CD4-positive, alpha-beta memory T cell (primary cell): ENCODE measurements around the gene HS1BP3. TPM values are rescaled to one million over a fixed set of nuclear protein-coding genes. Genes with fewer than 3 reads are reported as not detected.
A peak's percentile ranks its signal among the peaks of the same experiment; 100 is the strongest.

Experiments
- CTCF ChIA-PET: fragments of 350-600 bp; sonication (Branson Sonifier 250); formaldehyde crosslinking; loops from one replicate; lab custom pipeline; 2021; ENCODE audit warnings: inconsistent platforms; ENCODE audit not compliant: partially characterized antibody; lab: Charles Lee
- POLR2A ChIA-PET: fragments of 350-600 bp; sonication (Branson Sonifier 250); formaldehyde crosslinking; loops from one replicate; lab custom pipeline; 2021; ENCODE audit not compliant: partially characterized antibody; lab: Charles Lee
- DNase-seq, 5 donors: peaks; one replicate each; pipeline versions ENCODE4 v3.0.0 to v3.0.0-alpha.2; 2020 to 2022; ENCODE audit warnings: mixed read lengths in 1 of 5
- H3K27ac ChIP-seq: one replicate; pipeline ENCODE4 v1.7.0; 2013; ENCODE audit warnings: low read depth, low read length
- H3K27me3 ChIP-seq: 2 replicates; pipeline ENCODE4 v1.7.0; 2013; ENCODE audit warnings: mild to moderate bottlenecking, low read length, moderate library complexity; ENCODE audit not compliant: insufficient read depth
- H3K36me3 ChIP-seq: 2 replicates; pipeline ENCODE4 v1.7.0; 2013; ENCODE audit warnings: mild to moderate bottlenecking, low read length, moderate library complexity; ENCODE audit not compliant: insufficient read depth
- H3K4me1 ChIP-seq: 2 replicates; pipeline ENCODE4 v1.7.0; 2013; ENCODE audit warnings: mild to moderate bottlenecking, low read length, moderate library complexity; ENCODE audit not compliant: insufficient read depth
- H3K4me3 ChIP-seq, 2 donors: one replicate each; pipeline ENCODE4 v1.7.0; 2013; ENCODE audit warnings: low read length in 2 of 2, mild to moderate bottlenecking in 1 of 2
- H3K9me3 ChIP-seq, 2 donors: one replicate each; pipeline ENCODE4 v1.7.0; 2013; ENCODE audit warnings: low read length in 2 of 2, control low read depth in 1 of 2; ENCODE audit not compliant: control insufficient read depth in 1 of 2
- H3K27ac Mint-ChIP-seq, 7 donors: one replicate each; pipeline ENCODE4 v1.8.0; 2020 to 2021; ENCODE audit warnings: mixed read lengths in 7 of 7, mild to moderate bottlenecking in 6 of 7, inconsistent platforms in 3 of 7, moderate library complexity in 3 of 7
- H3K27me3 Mint-ChIP-seq, 2 donors: one replicate each; pipeline ENCODE4 v1.8.0; 2020 to 2021; ENCODE audit warnings: mixed read lengths in 2 of 2
- H3K36me3 Mint-ChIP-seq, 2 donors: one replicate each; pipeline ENCODE4 v1.8.0; 2020 to 2021; ENCODE audit warnings: mixed read lengths in 2 of 2, inconsistent platforms in 1 of 2, mild to moderate bottlenecking in 1 of 2
- H3K4me1 Mint-ChIP-seq, 4 donors: one replicate each; pipeline ENCODE4 v1.8.0; 2020 to 2021; ENCODE audit warnings: mixed read lengths in 4 of 4, mild to moderate bottlenecking in 1 of 4
- H3K4me3 Mint-ChIP-seq, 8 donors: one replicate each; pipeline ENCODE4 v1.8.0; 2020 to 2021; ENCODE audit warnings: mixed read lengths in 8 of 8, mild to moderate bottlenecking in 7 of 8, moderate library complexity in 6 of 8, inconsistent platforms in 3 of 8
- H3K9me3 Mint-ChIP-seq, 8 donors: one replicate each; pipeline ENCODE4 v1.8.0; 2020 to 2021; ENCODE audit warnings: mixed read lengths in 8 of 8, mild to moderate bottlenecking in 5 of 8, inconsistent platforms in 3 of 8, moderate library complexity in 1 of 8
- intact Hi-C: fragments of 100-400 bp; cut with micrococcal nuclease; formaldehyde crosslinking; loops from one replicate; pipeline ENCODE4 v1.15.1; 2023
- polyA plus RNA-seq, 2 donors: library from polyadenylated mRNA; unstranded; fragments of 300-500 nt; fragmentation: Illumina TruSeq; gene quantifications; one replicate each; pipeline ENCODE4 v1.2.3, GENCODE V29; 2021
- total RNA-seq, 2 experiments: library from RNA; stranded (reverse); gene quantifications; one replicate each; pipeline ENCODE4 v1.2.3, GENCODE V29; 2021

Gene HS1BP3
- total and polyA plus RNA-seq, 4 experiments from 2014 or later: 16.7 to 20.1 (median 18.8) TPM

DNA sequence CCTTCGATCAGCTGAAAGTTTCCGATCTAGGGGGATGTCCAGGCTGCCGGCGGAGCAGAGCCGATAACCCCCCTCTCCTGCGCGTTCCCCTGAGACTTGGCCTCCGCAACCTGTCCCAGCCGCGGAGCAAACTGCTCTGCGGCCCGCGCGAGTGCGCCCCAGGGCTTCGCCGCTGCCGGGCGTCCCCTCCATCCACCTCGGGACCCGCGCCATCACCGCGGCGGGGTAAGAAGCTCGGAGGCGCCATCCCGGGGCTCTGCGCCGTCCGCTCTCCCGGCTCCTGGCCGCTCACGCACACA lies 15.1 kb upstream of the HS1BP3 start:
- no peak overlapping the region for H3K27ac Mint-ChIP-seq
- Histone ChIP-seq H3K36me3 (no peaks in the 10 kb centered on the region), H3K27ac (no peak overlapping the region), H3K27me3 (peaks cover 44% of the 10 kb centered on the region), H3K9me3 (no peaks in the 10 kb centered on the region), H3K4me1 (peaks cover 24% of the 10 kb centered on the region), H3K4me3 (peak overlapping the region in 1 of 2 donors; percentile 38)
- ChIA-PET POLR2A (interaction anchor here (1.1 to 1.7 kb wide), 2 partner anchors 10 to 15 kb away, joined by 3 to 9 read pairs; partner anchors contain the start of gene HS1BP3), CTCF (interaction anchor here (1.1 to 8.1 kb wide), 3 partner anchors 10 to 295 kb away, joined by 3 to 246 read pairs (median 3); no protein-coding TSS in a partner anchor)
- intact Hi-C loops: loop anchor here (1.0 kb wide), 1 partner anchor 297 kb away; no protein-coding TSS in a partner anchor
- peaks cover 6 to 31% (median 17%) of the 10 kb centered on the region in 4 donors for H3K4me1 Mint-ChIP-seq
- DNase-seq: no peak
- peak overlapping the region; percentile 78 to 91 (median 86) for H3K4me3 Mint-ChIP-seq
- peaks cover 42 to 49% of the 10 kb centered on the region in 2 donors for H3K27me3 Mint-ChIP-seq
- no peaks in the 10 kb centered on the region for H3K36me3 Mint-ChIP-seq
- no peaks in the 10 kb centered on the region for H3K9me3 Mint-ChIP-seq

DNA sequence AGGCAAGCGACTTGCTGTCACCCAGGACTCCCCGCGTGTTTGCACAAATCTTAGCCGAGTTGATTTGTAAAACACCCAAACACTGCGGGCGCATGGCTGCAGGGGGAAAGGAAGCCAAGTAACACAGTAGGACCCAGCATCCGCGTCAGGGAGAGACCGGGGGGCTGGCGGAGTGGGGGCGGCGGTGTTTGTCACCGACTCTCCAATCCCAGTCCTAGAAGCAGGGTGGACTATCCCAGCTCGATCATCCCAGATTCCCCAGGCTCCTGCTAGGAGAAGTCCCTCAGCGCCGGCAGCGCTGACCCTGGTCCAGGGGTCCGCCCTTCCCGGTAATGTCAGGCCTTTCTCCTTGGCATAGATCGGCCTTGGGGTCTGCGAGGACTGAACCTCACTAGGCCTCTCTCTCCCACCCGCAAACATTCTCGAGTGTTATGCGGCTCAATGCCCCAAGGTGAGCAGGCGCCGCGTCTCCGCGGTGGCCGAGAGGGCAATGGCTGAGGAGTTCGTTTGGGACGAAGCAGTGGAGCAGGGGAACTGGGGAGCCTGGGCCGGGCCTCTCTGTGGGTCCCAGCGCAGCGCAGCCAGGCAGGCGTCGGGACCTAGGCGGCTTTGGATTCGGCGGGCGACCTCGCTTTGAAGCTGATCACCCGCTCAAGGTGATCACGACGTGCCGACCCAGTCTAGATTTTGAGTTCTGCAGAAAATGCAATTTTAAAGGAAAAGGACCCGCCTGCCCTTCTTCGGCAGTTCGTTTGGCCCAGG lies 14.5 kb upstream of the HS1BP3 start:
- intact Hi-C loops: loop anchor here (1.0 kb wide), 1 partner anchor 298 kb away; no protein-coding TSS in a partner anchor
- ChIA-PET POLR2A (interaction anchor here (1.1 to 1.7 kb wide), 2 partner anchors 10 to 14 kb away, joined by 3 to 9 read pairs; partner anchors contain the start of gene HS1BP3), CTCF (interaction anchor here (1.1 to 8.1 kb wide), 3 partner anchors 10 to 296 kb away, joined by 3 to 246 read pairs (median 3); no protein-coding TSS in a partner anchor)
- no peaks in the 10 kb centered on the region for H3K36me3 Mint-ChIP-seq
- no peak overlapping the region for H3K4me3 ChIP-seq
- no peaks in the 10 kb centered on the region for H3K9me3 Mint-ChIP-seq
- peaks cover 24% of the 10 kb centered on the region for H3K4me1 ChIP-seq
- H3K9me3 ChIP-seq: no peaks in the 10 kb centered on the region
- no peak overlapping the region for H3K27ac ChIP-seq
- H3K27ac Mint-ChIP-seq: no peak overlapping the region
- peaks cover 44% of the 10 kb centered on the region for H3K27me3 ChIP-seq
- H3K4me3 Mint-ChIP-seq: peak overlapping the region; percentile 51 to 91 (median 84)
- peaks cover 6 to 31% (median 17%) of the 10 kb centered on the region in 4 donors for H3K4me1 Mint-ChIP-seq
- DNase-seq: no peak
- H3K36me3 ChIP-seq: no peaks in the 10 kb centered on the region
- H3K27me3 Mint-ChIP-seq: peaks cover 43 to 53% of the 10 kb centered on the region in 2 donors

DNA sequence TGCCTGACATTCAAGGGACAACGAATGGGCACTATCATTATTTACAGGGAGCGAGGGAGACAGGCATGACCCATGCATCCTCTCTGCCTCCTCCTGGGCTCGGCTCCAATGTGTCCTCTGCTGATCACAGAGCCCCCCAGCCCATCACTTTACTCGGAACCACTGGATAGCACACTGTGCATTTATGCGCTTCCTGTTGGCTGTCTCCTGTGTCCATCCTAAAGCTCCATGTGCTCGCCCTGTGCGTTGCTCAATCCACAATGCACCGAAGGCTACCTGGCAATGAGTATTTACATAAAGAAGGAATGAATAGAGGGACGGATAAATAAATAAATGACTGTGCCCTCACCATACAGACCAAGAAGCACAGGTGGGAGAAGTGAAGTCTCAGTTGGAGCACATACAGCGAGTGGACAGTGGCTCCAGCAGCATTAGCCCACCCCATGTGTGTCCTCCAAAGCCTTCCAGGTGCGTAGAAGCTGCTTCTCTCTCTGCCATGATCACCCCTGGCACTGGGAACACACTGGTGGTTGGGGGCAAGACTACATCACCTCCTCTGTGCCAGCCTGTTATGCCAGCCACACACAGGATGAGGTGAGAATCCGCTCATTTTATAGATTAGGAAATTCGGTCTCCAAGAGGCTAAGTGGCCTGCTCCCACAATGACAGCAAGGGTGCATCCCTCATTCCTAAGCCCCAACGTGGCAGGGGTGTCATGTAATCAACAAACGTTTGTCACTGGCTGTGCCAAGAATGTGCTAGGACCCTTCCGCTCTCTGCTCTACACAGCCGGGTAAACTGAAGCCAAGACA lies 13.7 kb upstream of the HS1BP3 start:
- Histone ChIP-seq H3K4me1 (peaks cover 22% of the 10 kb centered on the region), H3K36me3 (no peaks in the 10 kb centered on the region), H3K9me3 (no peaks in the 10 kb centered on the region), H3K4me3 (no peak overlapping the region), H3K27me3 (peaks cover 44% of the 10 kb centered on the region), H3K27ac (no peak overlapping the region)
- Mint-ChIP-seq H3K4me3 (peak overlapping the region in 7 of 8 donors; percentile 52 to 91 (median 69)), H3K27ac (peak overlapping the region in 2 of 7 donors; percentile 32 to 78), H3K9me3 (no peaks in the 10 kb centered on the region), H3K36me3 (no peaks in the 10 kb centered on the region), H3K4me1 (peaks cover 6 to 27% (median 17%) of the 10 kb centered on the region in 4 donors), H3K27me3 (peaks cover 43 to 53% of the 10 kb centered on the region in 2 donors)
- ChIA-PET CTCF (interaction anchor here (1.0 to 8.1 kb wide), 3 partner anchors 10 to 306 kb away, joined by 3 to 246 read pairs (median 6); no protein-coding TSS in a partner anchor), POLR2A (no interaction called here)
- intact Hi-C loops: loop anchor here (5.0 kb wide), 1 partner anchor 453 kb away; no protein-coding TSS in a partner anchor
- no peak for DNase-seq

DNA sequence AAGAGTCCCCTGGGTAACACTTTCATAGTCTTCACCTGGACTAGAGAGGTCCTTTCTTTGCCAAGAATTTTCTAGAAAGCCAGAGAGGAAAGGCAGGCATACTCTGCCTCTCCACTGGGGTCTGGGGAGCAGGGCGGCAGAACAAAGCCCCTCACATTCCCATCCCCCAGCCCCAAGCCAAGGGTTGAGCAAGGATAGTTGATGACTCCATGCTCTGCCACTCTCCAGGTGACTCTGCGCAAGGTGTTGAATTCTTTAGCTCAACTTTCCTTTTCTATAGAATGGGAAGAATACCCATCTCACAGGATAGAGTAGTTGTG lies 13.1 kb upstream of the HS1BP3 start:
- Histone ChIP-seq H3K9me3 (no peaks in the 10 kb centered on the region), H3K4me3 (no peak overlapping the region), H3K27ac (no peak overlapping the region), H3K4me1 (peaks cover 18% of the 10 kb centered on the region), H3K27me3 (peaks cover 40% of the 10 kb centered on the region), H3K36me3 (no peaks in the 10 kb centered on the region)
- intact Hi-C loops: loop anchor here (5.0 kb wide), 1 partner anchor 453 kb away; no protein-coding TSS in a partner anchor
- Mint-ChIP-seq H3K9me3 (no peaks in the 10 kb centered on the region), H3K36me3 (no peaks in the 10 kb centered on the region), H3K27me3 (peaks cover 44 to 51% of the 10 kb centered on the region in 2 donors), H3K4me1 (peaks cover 6 to 24% (median 15%) of the 10 kb centered on the region in 4 donors), H3K27ac (peak overlapping the region in 1 of 7 donors; percentile 32), H3K4me3 (peak overlapping the region in 2 of 8 donors; percentile 52 to 62)
- CTCF ChIA-PET: interaction anchor here (1.0 to 8.1 kb wide), 4 partner anchors 10 to 306 kb away, joined by 3 to 246 read pairs (median 40); no protein-coding TSS in a partner anchor
- POLR2A ChIA-PET: no interaction called here
- no peak for DNase-seq

DNA sequence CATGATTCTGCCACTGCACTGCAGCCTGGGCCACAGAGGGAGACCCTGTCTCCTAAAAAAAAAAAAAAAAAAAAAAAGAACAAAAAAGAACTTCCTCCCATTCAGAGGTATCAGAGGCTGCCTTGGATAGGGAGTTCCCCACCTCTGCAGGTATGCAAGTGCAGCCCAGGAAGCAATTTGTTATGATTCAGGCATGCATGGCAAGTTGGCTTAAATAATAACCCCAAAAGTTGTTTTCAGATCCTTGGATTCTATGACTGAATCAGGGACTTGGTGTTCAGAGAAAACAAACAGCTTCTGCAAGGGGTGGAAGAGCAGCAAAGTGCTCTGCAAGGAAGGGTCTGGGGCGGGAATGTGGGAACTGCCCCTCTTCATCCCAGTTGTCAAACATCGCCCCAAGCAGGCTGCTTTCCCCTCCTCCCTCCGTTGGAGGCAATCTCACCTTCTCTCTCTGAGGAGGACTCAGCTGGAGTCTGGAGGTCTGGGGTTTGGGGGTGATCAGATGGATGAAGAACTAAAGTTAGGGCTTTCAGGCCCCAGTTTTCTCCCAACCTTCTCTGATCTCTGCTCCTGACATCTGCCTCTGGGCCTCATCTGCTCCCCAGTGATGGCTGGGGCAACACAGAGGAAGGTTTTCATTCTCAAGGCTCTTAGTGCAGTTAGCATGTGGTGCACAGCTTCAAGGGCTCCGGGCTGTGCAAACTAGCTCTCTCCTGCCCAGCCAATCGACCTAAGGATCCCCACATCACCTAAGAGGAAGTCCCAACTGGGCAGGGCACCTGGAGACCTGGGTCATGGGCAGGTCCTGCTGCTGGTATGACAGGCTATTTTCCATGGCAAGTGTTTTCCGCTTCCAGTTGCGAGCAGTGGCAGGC lies 12.5 kb upstream of the HS1BP3 start:
- no peak overlapping the region for H3K27ac ChIP-seq
- no peak overlapping the region for H3K4me3 ChIP-seq
- intact Hi-C loops: loop anchor here (5.0 kb wide), 1 partner anchor 454 kb away; no protein-coding TSS in a partner anchor
- H3K27ac Mint-ChIP-seq: peak overlapping the region in 1 of 7 donors; percentile 32
- H3K4me1 Mint-ChIP-seq: peaks cover 6 to 24% (median 15%) of the 10 kb centered on the region in 4 donors
- H3K27me3 Mint-ChIP-seq: peaks cover 46 to 52% of the 10 kb centered on the region in 2 donors
- H3K4me3 Mint-ChIP-seq: no peak overlapping the region
- no peaks in the 10 kb centered on the region for H3K36me3 ChIP-seq
- DNase-seq: no peak
- no peaks in the 10 kb centered on the region for H3K36me3 Mint-ChIP-seq
- no peaks in the 10 kb centered on the region for H3K9me3 Mint-ChIP-seq
- peaks cover 18% of the 10 kb centered on the region for H3K4me1 ChIP-seq
- H3K27me3 ChIP-seq: peaks cover 34% of the 10 kb centered on the region
- ChIA-PET POLR2A (interaction anchor here (1.1 kb wide), 1 partner anchor 12 kb away, joined by 3 read pairs; the partner anchor contains the start of gene HS1BP3), CTCF (interaction anchor here (0.7 to 8.1 kb wide), 6 partner anchors 9 to 298 kb away, joined by 3 to 246 read pairs (median 9); partner anchors contain the start of gene HS1BP3)
- no peaks in the 10 kb centered on the region for H3K9me3 ChIP-seq

DNA sequence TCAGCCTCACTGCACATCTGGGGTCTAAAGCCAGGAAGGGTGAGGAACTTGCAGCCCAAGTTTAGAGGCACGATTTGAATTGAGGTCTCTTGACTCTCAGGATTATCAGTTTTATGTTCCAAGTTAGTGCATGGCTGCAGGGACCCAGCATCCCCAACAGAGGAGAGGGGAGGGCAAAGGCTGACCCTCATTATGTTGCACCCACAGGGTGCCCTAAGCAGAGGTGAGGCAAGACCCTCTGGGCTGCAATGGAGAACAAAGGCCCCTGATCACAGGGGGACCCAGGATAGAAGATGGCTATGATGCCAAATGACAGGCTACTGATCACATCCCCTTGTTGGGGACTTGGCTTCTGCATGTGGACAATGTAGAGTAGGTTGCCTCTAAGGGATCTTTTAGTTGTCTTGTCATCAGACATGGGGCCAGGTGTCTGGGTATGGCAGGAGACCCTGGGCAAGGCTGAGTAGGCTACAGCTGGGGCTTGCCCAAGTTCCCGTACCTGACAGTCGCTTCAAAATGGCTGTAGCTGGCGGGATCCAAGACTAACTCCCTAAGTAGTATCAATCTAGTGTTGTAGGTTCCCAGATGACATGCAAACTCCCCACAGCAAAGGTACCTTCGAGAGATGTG lies 11.5 kb upstream of the HS1BP3 start:
- Histone ChIP-seq H3K9me3 (no peaks in the 10 kb centered on the region), H3K4me1 (peaks cover 14% of the 10 kb centered on the region), H3K36me3 (no peaks in the 10 kb centered on the region), H3K4me3 (no peak overlapping the region), H3K27ac (no peak overlapping the region), H3K27me3 (peaks cover 26% of the 10 kb centered on the region)
- DNase-seq: no peak
- ChIA-PET POLR2A (interaction anchor here (0.7 to 1.1 kb wide), 3 partner anchors 11 to 301 kb away, joined by 3 to 5 read pairs (median 3); partner anchors contain the start of gene HS1BP3), CTCF (interaction anchor here (0.7 to 8.1 kb wide), 25 partner anchors 8 to 308 kb away, joined by 3 to 246 read pairs (median 6); partner anchors contain the start of genes HS1BP3 and LDAH)
- H3K27me3 Mint-ChIP-seq: peaks cover 43 to 45% of the 10 kb centered on the region in 2 donors
- H3K36me3 Mint-ChIP-seq: no peaks in the 10 kb centered on the region
- H3K4me1 Mint-ChIP-seq: peaks cover 4 to 16% (median 11%) of the 10 kb centered on the region in 4 donors
- H3K27ac Mint-ChIP-seq: no peak overlapping the region
- no peaks in the 10 kb centered on the region for H3K9me3 Mint-ChIP-seq
- intact Hi-C loops: loop anchor here (5.0 kb wide), 1 partner anchor 455 kb away; no protein-coding TSS in a partner anchor
- H3K4me3 Mint-ChIP-seq: no peak overlapping the region
